Measurements from ENCODE around the gene NFATC1. TPM values are rescaled to one million over a fixed set of nuclear protein-coding genes. Genes with fewer than 3 reads are reported as not detected.

The NFATC1 gene
- polyA plus RNA-seq, 1 experiment: 0.73 TPM

- TF ChIP-seq CTCF (IDR thresholded peaks at IDR 0.05; ENCODE audit: low read depth, low read length): no peak
- POLR2A ChIA-PET: no interaction called here
- Histone ChIP-seq H3K9me3 (ENCODE audit: control insufficient read depth, insufficient read depth, low read length) (peaks cover 40% of the 10 kb centered on the region; the same call in 1 of the 2 replicates), H3K4me3 (ENCODE audit: low read depth, low read length) (no peak overlapping the region), H3K27me3 (ENCODE audit: control insufficient read depth, insufficient read depth, low read length) (no peaks in the 10 kb centered on the region), H3K27ac (ENCODE audit: low read depth, low read length) (no peak overlapping the region)
- CTCF ChIA-PET: no interaction called here
- DNase-seq (ENCODE audit: low read depth, low spot score): no peak
These were observed 94.3 kb downstream of the NFATC1 start for GRCh38 chr18:79489899-79490625.

- ChIA-PET CTCF (no interaction called here), POLR2A (no interaction called here)
These were observed 94.9 kb downstream of the NFATC1 start for GRCh38 chr18:79490626-79491041.

GRCh38 chr18:79491081-79491551 is 95.4 kb downstream of the NFATC1 start:
- CTCF ChIA-PET: no interaction called here
- Histone ChIP-seq H3K4me3 (ENCODE audit: low read depth, low read length) (no peak overlapping the region), H3K27ac (ENCODE audit: low read depth, low read length) (no peak overlapping the region), H3K27me3 (ENCODE audit: control insufficient read depth, insufficient read depth, low read length) (no peaks in the 10 kb centered on the region), H3K9me3 (ENCODE audit: control insufficient read depth, insufficient read depth, low read length) (peaks cover 46% of the 10 kb centered on the region; the same call in 1 of the 2 replicates)
- POLR2A ChIA-PET: no interaction called here
- TF ChIP-seq CTCF (IDR thresholded peaks at IDR 0.05; ENCODE audit: low read depth, low read length): no peak
- DNase-seq (ENCODE audit: low read depth, low spot score): no peak

More at GRCh38 chr18:79490626-79491041, 94.9 kb downstream of the NFATC1 start:
- Histone ChIP-seq H3K4me3 (ENCODE audit: low read depth, low read length) (no peak overlapping the region), H3K27ac (ENCODE audit: low read depth, low read length) (no peak overlapping the region), H3K27me3 (ENCODE audit: control insufficient read depth, insufficient read depth, low read length) (no peaks in the 10 kb centered on the region), H3K9me3 (ENCODE audit: control insufficient read depth, insufficient read depth, low read length) (peaks cover 43% of the 10 kb centered on the region; the same call in 1 of the 2 replicates)
- DNase-seq (ENCODE audit: low read depth, low spot score): no peak
- no peak for TF ChIP-seq CTCF (IDR thresholded peaks at IDR 0.05; ENCODE audit: low read depth, low read length)

- Histone ChIP-seq H3K9me3 (ENCODE audit: control insufficient read depth, insufficient read depth, low read length) (peaks cover 45% of the 10 kb centered on the region; the same call in 1 of the 2 replicates), H3K4me3 (ENCODE audit: low read depth, low read length) (no peak overlapping the region), H3K27me3 (ENCODE audit: control insufficient read depth, insufficient read depth, low read length) (peaks cover 2% of the 10 kb centered on the region), H3K27ac (ENCODE audit: low read depth, low read length) (no peak overlapping the region)
- ChIA-PET POLR2A (no interaction called here), CTCF (interaction anchor here (0.7 kb wide), 1 partner anchor 23 kb away, joined by 10 read pairs; no protein-coding TSS in a partner anchor)
- DNase-seq (ENCODE audit: low read depth, low spot score): no peak
- no peak for TF ChIP-seq CTCF (IDR thresholded peaks at IDR 0.05; ENCODE audit: low read depth, low read length)
These were observed 97.6 kb downstream of the NFATC1 start for GRCh38 chr18:79493211-79493800.

- TF ChIP-seq CTCF (IDR thresholded peaks at IDR 0.05; ENCODE audit: low read depth, low read length): no peak
- ChIA-PET CTCF (no interaction called here), POLR2A (no interaction called here)
- DNase-seq (ENCODE audit: low read depth, low spot score): no peak
- Histone ChIP-seq H3K9me3 (ENCODE audit: control insufficient read depth, insufficient read depth, low read length) (peaks cover 48% of the 10 kb centered on the region), H3K27ac (ENCODE audit: low read depth, low read length) (no peak overlapping the region), H3K27me3 (ENCODE audit: control insufficient read depth, insufficient read depth, low read length) (peaks cover 6% of the 10 kb centered on the region), H3K4me3 (ENCODE audit: low read depth, low read length) (no peak overlapping the region)
These were observed 98.1 kb downstream of the NFATC1 start for GRCh38 chr18:79493801-79494211.
